NCI-H2171 (cell line): ENCODE results near the gene TAS2R1.

Experiments
- DNase-seq: peaks from one replicate; lab custom pipeline; 2025; lab: John Stamatoyannopoulos, UW

TAS2R1 gene

GRCh38 chr5:9587135-9587534, 43.0 kb downstream of the TAS2R1 start:
- DNase-seq, result no peak

- DNase-seq, result no peak
Observed at GRCh38 chr5:9582406-9582805, 47.7 kb downstream of the TAS2R1 start.
